ENCODE measurements around the gene SLC35F3.

DNA sequence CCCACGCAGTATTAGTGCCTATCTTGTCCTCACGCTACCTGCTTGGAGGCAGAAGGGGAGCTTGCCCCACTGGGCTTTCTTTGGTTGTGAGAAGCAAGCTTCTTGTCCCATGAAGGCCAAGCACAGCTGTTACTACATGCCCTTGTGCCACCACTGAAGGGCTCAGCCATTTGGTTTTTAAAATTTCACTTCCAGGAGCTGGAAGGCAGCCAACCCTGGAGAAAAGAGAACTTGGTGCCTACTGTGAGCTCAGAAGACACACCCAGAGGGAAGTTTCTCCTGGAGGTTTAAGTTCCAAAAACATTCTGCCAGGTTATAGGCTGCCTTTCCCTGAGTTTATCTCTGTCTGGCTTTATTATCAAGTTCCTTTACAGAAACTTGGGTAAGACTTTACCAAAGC lies 187.4 kb downstream of the SLC35F3 start:
- TF ChIP-seq, protein P1, sequence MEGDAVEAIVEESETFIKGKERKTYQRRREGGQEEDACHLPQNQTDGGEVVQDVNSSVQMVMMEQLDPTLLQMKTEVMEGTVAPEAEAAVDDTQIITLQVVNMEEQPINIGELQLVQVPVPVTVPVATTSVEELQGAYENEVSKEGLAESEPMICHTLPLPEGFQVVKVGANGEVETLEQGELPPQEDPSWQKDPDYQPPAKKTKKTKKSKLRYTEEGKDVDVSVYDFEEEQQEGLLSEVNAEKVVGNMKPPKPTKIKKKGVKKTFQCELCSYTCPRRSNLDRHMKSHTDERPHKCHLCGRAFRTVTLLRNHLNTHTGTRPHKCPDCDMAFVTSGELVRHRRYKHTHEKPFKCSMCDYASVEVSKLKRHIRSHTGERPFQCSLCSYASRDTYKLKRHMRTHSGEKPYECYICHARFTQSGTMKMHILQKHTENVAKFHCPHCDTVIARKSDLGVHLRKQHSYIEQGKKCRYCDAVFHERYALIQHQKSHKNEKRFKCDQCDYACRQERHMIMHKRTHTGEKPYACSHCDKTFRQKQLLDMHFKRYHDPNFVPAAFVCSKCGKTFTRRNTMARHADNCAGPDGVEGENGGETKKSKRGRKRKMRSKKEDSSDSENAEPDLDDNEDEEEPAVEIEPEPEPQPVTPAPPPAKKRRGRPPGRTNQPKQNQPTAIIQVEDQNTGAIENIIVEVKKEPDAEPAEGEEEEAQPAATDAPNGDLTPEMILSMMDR (IDR thresholded peaks at IDR 0.05) = no peak
- no peak for TF ChIP-seq POLR2A (IDR thresholded peaks at IDR 0.05)
